HG02884 (cell line): ENCODE results near the gene SYNGR3.

Experiments
- ATAC-seq: cut with Tn5 transposase; IDR thresholded peaks from one replicate; pipeline ENCODE4 v1.9.1; 2021; ENCODE audit warnings: mild to moderate bottlenecking, moderate library complexity; ENCODE audit not compliant: unreplicated experiment

SYNGR3 gene

GRCh38 chr16:2038382-2039231 is 48.8 kb downstream of the SYNGR3 start:
- no peak for ATAC-seq

DNA sequence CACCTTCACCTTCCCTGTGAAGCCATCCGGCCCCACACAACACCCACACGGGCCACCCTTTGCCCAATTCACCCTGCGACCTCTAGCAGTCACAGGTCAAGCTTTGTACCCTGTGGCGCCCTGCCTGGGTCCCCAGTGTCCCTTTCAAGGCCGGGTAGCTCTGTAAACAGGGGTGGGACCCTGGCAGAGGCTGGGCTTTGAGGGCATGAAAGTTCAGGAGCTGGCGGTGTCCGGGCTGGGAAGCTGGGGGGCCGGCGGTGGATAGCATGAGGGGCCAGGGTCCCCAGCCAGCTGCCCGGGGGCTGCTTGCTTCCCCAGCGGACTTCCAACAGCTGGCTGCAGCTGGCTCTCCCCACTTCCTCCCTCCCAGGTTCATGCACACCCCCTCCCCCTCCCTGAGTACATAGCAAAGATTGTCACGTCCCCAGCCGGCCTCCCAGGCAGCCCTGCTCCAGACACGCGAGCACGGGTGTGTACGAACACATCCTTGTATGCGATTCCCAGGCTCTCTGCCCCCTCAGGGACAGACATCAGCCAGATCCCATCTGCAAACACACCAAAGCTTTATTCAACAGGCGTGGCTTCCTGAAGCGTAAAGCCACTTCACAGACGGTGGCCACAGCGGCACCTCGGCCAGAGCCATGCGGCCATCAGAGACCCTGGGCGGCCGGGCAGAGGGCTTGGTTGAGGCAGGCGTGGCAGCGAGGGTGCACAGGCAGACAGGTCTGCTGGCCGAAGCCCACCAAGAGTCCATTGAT is 49.7 kb downstream of the SYNGR3 start:
- no peak for ATAC-seq

- ATAC-seq, result no peak
Observed at GRCh38 chr16:2040041-2040786, 50.4 kb downstream of the SYNGR3 start.

GRCh38 chr16:2040787-2041522 is 51.2 kb downstream of the SYNGR3 start:
- no peak for ATAC-seq

- ATAC-seq, result no peak
Observed at GRCh38 chr16:2042171-2042985, 52.6 kb downstream of the SYNGR3 start.

DNA sequence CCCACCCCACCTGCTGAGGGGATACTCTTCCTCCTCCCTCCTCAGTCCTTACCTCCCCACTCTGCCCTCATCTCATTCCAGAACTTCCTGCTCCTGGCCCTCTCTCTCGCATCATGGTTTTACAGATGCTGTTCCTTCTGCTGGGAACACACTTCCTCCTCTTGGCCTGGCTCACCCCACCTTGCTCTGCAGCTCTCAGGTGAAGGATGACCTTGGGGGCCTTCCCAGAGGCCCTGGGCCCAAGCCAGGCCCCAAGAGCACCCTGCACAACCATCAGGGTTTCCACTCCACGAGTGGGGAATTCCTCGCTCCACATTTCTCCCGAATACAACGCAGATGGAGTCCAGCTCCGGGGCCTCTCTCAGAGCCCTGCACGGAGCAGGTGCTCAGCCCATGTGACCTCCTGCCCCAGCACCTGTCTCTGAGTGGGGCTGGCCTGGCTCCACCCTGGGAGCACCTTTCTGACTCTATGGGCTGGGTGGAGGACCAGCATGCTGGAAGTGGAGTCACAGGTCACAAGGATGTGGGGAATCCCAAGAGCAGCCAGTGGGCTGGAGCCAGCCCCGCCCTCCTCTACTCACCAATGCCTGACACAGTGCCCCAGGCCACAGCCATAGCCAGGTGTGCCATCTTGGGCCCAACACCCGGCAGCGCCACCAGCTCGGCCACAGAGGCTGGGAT is 53.4 kb downstream of the SYNGR3 start:
- no peak for ATAC-seq
